Left ventricle myocardium inferior (tissue), 1 donor: ENCODE measurements around the gene SNAPC4. TPM values are rescaled to one million over a fixed set of nuclear protein-coding genes. Genes with fewer than 3 reads are reported as not detected.

Source experiments
- DNase-seq: peaks from one replicate; pipeline ENCODE4 v3.0.0-alpha.2; 2020
- H3K27ac ChIP-seq: fragments of 200-600 bp; replicated peaks from 2 replicates; pipeline ENCODE4 v1.8.0; 2021
- H3K27me3 ChIP-seq: fragments of 200-600 bp; 2 replicates; pipeline ENCODE4 v1.8.0; 2021; ENCODE audit warnings: low read depth
- H3K36me3 ChIP-seq: fragments of 200-600 bp; 2 replicates; pipeline ENCODE4 v1.8.0; 2021
- H3K4me1 ChIP-seq: fragments of 200-600 bp; 2 replicates; pipeline ENCODE4 v1.8.0; 2021
- H3K4me3 ChIP-seq: fragments of 200-600 bp; 2 replicates; pipeline ENCODE4 v1.8.0; 2021; ENCODE audit warnings: mild to moderate bottlenecking, moderate library complexity
- H3K9me3 ChIP-seq: fragments of 200-600 bp; replicated peaks from 2 replicates; pipeline ENCODE4 v1.8.0; 2021
- CTCF ChIP-seq: fragments of 200-600 bp; IDR thresholded peaks from 2 replicates; pipeline ENCODE4 v1.8.0; 2021; ENCODE audit warnings: antibody characterized with exemption, mild to moderate bottlenecking, borderline replicate concordance
- intact Hi-C: fragments of 100-400 bp; cut with micrococcal nuclease; formaldehyde crosslinking; loops from one replicate; pipeline ENCODE4 v1.11.0; 2022
- total RNA-seq: library from RNA; stranded (reverse); fragmentation: NEBNext Ultra II Directional; extraction: Animal tissue kit (Norgen Biotek cat#: 25700); gene quantifications from one replicate; pipeline ENCODE4 v1.2.1, GENCODE V29; 2021
- donor health status: DM: no; HTN: yes; CAD: no; lungs with severe emphysema.

SNAPC4 gene
- total RNA-seq, 1 donor from 2014 or later = 5.2 TPM

- Histone ChIP-seq H3K27me3 (no peaks in the 10 kb centered on the region), H3K27ac (no peak overlapping the region), H3K4me3 (no peak overlapping the region), H3K9me3 (no peaks in the 10 kb centered on the region), H3K4me1 (no peaks in the 10 kb centered on the region), H3K36me3 (peaks cover 100% of the 10 kb centered on the region)
- intact Hi-C loops = no loop called here
- DNase-seq = no peak
- TF ChIP-seq CTCF = no peak
Observed at GRCh38 chr9:136418182-136419091, 18.5 kb upstream of the SNAPC4 start.

DNA sequence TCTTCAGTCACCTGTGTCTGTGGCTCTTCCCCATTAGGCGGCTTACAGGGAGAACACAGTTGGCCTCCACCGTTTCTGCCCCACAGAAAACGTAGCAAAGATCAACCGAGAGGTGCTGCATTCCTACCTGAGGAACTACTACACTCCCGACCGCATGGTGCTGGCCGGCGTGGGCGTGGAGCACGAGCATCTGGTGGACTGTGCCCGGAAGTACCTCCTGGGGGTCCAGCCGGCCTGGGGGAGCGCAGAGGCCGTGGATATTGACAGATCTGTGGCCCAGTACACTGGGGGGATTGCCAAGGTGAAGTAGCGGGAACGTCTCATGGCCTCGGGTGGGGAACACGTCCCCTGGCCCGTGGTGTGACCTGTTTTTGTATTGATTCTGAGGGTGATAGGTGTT lies 16.9 kb upstream of the SNAPC4 start:
- Histone ChIP-seq H3K27ac (no peak overlapping the region), H3K4me1 (peaks cover 10% of the 10 kb centered on the region), H3K9me3 (no peaks in the 10 kb centered on the region), H3K27me3 (no peaks in the 10 kb centered on the region), H3K36me3 (peaks cover 96% of the 10 kb centered on the region), H3K4me3 (no peak overlapping the region)
- DNase-seq = no peak
- no peak for TF ChIP-seq CTCF
- intact Hi-C loops = no loop called here

DNA sequence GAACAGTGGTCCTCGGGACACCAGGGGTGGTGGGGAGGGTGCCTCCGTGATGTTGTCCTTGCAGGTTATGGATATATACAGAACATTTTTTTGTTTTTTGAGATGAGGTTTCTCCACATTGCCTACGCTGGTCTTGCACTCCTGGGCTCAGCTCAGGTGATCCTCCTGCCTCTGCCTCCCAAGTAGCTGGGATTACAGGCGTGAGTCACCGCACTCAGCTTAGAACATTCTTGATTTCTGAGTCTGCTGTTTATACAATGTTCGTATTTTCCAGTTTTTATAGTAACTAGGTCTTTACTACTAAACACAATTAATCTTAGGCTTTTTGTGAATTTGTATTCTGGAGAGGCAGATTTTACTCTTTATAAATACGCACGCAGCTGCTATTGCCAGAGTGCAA lies 16.5 kb upstream of the SNAPC4 start:
- intact Hi-C loops = no loop called here
- H3K4me3 ChIP-seq = no peak overlapping the region
- peaks cover 15% of the 10 kb centered on the region for H3K4me1 ChIP-seq
- TF ChIP-seq CTCF = no peak
- H3K36me3 ChIP-seq = peaks cover 94% of the 10 kb centered on the region
- no peaks in the 10 kb centered on the region for H3K27me3 ChIP-seq
- no peak for DNase-seq
- no peaks in the 10 kb centered on the region for H3K9me3 ChIP-seq
- no peak overlapping the region for H3K27ac ChIP-seq

DNA sequence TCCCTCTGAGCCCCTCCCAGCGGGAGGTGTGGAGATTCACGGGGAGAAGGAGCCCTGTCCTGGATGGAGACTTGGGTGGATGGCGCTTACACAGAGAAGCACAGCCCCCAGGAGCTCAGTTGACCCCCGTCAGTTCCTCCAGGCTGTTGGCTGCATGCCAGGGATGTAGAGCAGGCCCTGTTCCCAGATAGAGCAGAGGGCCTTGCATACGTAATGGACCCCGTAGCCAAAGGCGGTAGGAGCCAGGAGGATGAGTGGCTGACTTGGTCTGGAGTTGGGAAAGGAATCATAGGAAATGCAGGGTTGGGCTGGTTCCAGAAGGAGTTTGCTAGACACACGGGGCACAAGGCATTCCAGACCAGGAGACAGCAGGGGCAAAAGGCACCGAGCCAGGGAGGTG lies 13.0 kb upstream of the SNAPC4 start:
- H3K27ac ChIP-seq = no peak overlapping the region
- no peaks in the 10 kb centered on the region for H3K9me3 ChIP-seq
- H3K4me1 ChIP-seq = peaks cover 39% of the 10 kb centered on the region
- no peak overlapping the region for H3K4me3 ChIP-seq
- H3K36me3 ChIP-seq = peaks cover 59% of the 10 kb centered on the region
- intact Hi-C loops = no loop called here
- H3K27me3 ChIP-seq = no peaks in the 10 kb centered on the region
- no peak for DNase-seq
- TF ChIP-seq CTCF = no peak

GRCh38 chr9:136411378-136411777 lies 11.4 kb upstream of the SNAPC4 start:
- Histone ChIP-seq H3K27ac (peak overlapping the region; percentile 88), H3K36me3 (peaks cover 57% of the 10 kb centered on the region), H3K27me3 (no peaks in the 10 kb centered on the region), H3K4me1 (peaks cover 39% of the 10 kb centered on the region), H3K9me3 (no peaks in the 10 kb centered on the region), H3K4me3 (peak overlapping the region; percentile 97)
- TF ChIP-seq CTCF = no peak
- intact Hi-C loops = no loop called here
- no peak for DNase-seq
